VCaP (cell line): Measurements from ENCODE around the gene ZBTB16.

Source experiments
- H3K27ac ChIP-seq: fragments of 450-650 bp; 2 replicates; pipeline ENCODE4 v1.5.1; 2017
- CTCF ChIP-seq: fragments of 450-650 bp; conservative IDR thresholded peaks from 2 replicates; pipeline ENCODE4 v1.5.1; 2017; ENCODE audit warnings: mild to moderate bottlenecking, moderate library complexity

Gene ZBTB16

GRCh38 chr11:114149689-114150407 is 90.3 kb downstream of the ZBTB16 start:
- H3K27ac ChIP-seq, result peak overlapping the region; percentile 84
- no peak for TF ChIP-seq CTCF

GRCh38 chr11:114150671-114151070 is 91.2 kb downstream of the ZBTB16 start:
- no peak for TF ChIP-seq CTCF
- peak overlapping the region; percentile 84 for H3K27ac ChIP-seq

DNA sequence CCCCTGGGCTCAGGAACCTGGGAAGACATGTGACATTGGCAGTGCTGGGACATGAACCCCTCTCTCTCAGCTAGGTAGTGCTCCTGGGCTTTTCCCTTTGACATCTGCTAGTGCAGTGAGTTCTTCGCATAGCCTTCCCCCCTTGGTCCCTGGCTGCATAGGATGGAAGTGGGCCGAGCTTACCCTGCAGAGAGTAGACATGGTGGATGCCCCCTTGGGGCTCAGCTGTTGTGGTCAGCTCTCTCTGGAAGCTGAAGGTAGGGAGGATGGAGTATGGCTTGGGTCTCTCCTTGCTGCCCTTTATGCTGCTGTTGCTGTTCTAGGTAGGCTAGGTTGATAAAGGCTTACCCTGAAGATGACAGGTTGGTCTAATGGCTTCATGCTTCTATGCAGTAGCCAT is 92.1 kb downstream of the ZBTB16 start:
- TF ChIP-seq CTCF, result no peak
- peak overlapping the region; percentile 84; the same call in 1 of the 2 replicates for H3K27ac ChIP-seq

DNA sequence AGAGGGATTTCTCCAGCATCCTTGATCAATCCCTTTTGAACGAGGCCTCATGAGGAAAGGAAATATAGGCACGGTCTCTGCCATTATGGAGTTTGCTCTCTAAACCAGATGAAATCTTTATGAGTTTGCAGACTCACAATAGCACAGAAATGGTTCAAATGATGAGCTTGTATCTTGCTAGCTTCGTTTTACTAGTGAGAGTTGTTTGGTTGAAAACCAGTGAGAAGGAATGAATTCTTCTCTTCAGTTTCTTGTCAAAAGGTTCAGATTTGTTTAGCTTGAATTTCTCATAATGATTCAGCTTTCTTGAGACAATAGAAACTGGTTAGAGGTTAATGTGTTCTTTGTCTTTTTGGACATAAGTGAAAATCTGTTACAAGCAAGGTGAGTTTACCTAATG is 92.7 kb downstream of the ZBTB16 start:
- H3K27ac ChIP-seq, result peak overlapping the region; percentile 84; the same call in 1 of the 2 replicates
- TF ChIP-seq CTCF, result no peak

- H3K27ac ChIP-seq, result peak overlapping the region; percentile 100; the same call in 1 of the 2 replicates
- no peak for TF ChIP-seq CTCF
Measured at GRCh38 chr11:114152785-114153184, 93.3 kb downstream of the ZBTB16 start.

DNA sequence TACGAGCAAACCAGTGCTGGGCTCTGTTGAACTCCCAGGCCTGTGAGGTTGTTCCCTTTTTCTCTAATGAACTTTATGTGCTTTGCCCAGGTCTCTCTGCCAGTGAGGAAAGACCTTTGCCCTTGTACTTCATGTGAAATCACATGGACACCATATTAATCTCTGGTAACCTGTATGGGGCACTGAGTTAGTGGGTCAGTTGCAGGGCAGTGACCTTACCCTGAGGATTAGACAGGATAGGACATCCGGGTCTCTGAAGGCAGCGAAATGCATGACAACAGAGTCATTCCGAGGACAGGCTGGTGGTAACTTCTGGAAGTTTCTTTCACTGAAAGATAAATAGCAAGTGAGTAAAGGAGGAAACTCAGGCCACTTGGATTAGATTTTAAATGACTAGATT is 93.7 kb downstream of the ZBTB16 start:
- TF ChIP-seq CTCF, result no peak
- H3K27ac ChIP-seq, result peak overlapping the region; percentile 100; the same call in 1 of the 2 replicates

DNA sequence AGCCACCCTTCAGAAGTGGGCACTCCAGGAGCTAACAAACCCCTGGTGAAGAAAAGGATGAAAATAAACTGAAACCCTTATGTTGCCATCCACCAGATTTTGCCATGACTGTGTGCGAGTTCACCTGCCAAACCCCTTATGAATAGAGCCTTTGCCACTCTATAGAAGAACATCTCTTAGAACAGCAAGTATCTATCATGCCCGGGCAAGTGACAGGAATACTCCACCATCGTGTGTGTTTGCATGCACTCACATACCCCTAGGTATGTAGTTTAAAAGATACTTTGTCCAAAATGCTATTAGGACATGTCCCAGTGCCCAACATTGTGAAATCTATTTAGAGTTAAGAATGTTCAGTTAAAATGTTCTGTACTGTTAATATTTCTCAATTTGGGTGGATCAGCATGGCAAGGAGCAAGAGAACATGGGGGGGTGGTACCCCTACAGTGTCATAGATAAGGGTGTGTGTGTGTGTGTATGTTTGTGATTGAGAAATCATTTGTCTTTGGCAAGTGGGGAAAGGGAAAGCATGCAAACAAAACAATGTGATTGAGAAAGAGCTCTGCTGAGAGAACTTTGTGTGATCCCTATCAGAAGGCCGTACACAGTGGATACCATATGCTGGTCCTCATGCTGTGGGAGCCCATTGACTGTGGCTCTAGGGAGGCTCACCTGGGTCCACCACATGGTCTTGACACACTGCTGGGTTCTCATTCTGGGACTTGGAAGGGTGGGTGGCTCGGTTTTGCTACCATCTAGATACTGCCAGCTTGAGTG is 94.9 kb downstream of the ZBTB16 start:
- H3K27ac ChIP-seq, result peak overlapping the region; percentile 100; the same call in 1 of the 2 replicates

More for the DNA sequence above, 94.9 kb downstream of the ZBTB16 start:
- TF ChIP-seq CTCF, result no peak
